ENCODE results near the gene TMEM158. TPM values are rescaled to one million over a fixed set of nuclear protein-coding genes. Genes with fewer than 3 reads are reported as not detected.

Gene TMEM158
- total and polyA plus RNA-seq, 10 of the 15 experiments (the other 5 are each of a cell fraction or from before 2014, with no cell fraction given) = not detected

DNA sequence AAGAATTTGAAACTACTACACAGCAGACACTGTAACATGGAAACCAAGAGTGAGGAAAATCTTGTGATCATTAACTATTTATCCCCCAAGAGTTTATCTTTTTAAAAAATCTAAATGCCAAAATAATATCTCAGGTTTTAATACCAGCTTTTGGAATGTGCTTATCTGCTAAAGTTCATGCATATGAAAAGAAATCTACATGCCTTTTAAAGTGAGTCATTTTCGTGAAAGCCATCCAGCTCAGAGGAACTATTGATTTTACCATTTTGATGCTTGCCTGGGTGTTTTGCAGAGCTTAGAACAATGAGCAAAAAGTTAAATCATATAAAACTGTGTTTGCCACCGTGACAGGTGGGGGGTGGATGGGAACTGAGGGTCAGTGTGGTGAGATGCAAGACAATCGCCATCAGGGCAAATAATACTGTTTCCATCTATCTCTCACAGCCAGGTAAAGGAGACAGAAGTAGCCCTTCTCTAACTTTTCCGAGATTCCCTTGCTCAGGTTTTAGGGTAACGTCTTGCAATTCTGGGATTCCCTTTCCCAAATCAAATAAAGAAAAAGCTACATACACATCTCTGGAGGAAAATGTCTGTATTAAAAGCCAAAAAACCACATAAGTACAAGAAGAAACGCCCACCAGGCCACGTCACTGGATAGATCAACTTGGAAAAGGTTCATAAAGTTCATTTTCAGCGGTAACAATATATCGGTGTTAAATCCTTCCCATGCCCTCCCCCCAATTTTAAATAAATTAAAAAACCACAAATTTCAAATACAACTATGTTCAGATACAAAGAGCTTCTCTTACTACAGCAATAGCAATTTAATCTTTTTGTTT lies 2.0 kb downstream of the TMEM158 start:
- intact Hi-C loops (cut with micrococcal nuclease; ENCODE audit: unreplicated experiment) = no loop called here
- FAIRE-seq = no peak
- no peaks in the 10 kb centered on the region for H3K4me1 ChIP-seq (ENCODE audit: control insufficient read depth, insufficient read depth, low read length)
- no peaks in the 10 kb centered on the region for H3K9me3 ChIP-seq (replicated peaks; ENCODE audit: control insufficient read depth, insufficient read depth, low read length)
- ChIA-PET POLR2A (no interaction called here), SMC1A (ENCODE audit: uncharacterized antibody, unreplicated experiment) (interaction anchor here (0.5 to 1.3 kb wide), 5 partner anchors 13 to 283 kb away, joined by 3 to 6 read pairs (median 4); no protein-coding TSS in a partner anchor), CTCF (interaction anchor here (0.7 to 2.9 kb wide), 6 partner anchors 9 to 183 kb away, joined by 3 to 10 read pairs (median 4); no protein-coding TSS in a partner anchor), RAD21 (ENCODE audit: unreplicated experiment) (interaction anchor here (0.9 to 1.7 kb wide), 3 partner anchors 13 to 184 kb away, joined by 3 to 5 read pairs (median 4); no protein-coding TSS in a partner anchor)
- ATAC-seq = no peak
- no peak overlapping the region for H3K4me3 ChIP-seq
- peaks cover 2 to 13% of the 10 kb centered on the region in 2 experiments for H3K27me3 ChIP-seq (replicated peaks in 1 of 2; ENCODE audit: control insufficient read depth in 2 of 2, insufficient read depth in 2 of 2, low read length in 1 of 2)
- H3K36me3 ChIP-seq (ENCODE audit: control insufficient read depth in 2 of 2, insufficient read depth in 2 of 2, low read length in 1 of 2) = no peaks in the 10 kb centered on the region
- no peaks in the 10 kb centered on the region for H3K79me2 ChIP-seq (ENCODE audit: control insufficient read depth, insufficient read depth, low read length)
- H2AFZ ChIP-seq (ENCODE audit: control insufficient read depth, low read depth, low read length) = no peak overlapping the region
- BruUV-seq (replicated peaks) = no TSS peak
- in situ Hi-C loops (cut with MboI) = loop anchor here (10.0 kb wide), 1 partner anchor 441 kb away; no protein-coding TSS in a partner anchor
- no peak overlapping the region for H3K9ac ChIP-seq (ENCODE audit: control insufficient read depth, insufficient read depth, low read length)
- no peak overlapping the region for H3K4me2 ChIP-seq (ENCODE audit: control insufficient read depth, insufficient read depth)
- DNase-seq (ENCODE audit: low read depth, low spot score) = no peak
- no peak overlapping the region for H3K27ac ChIP-seq (ENCODE audit: control insufficient read depth, insufficient read depth)
- H4K20me1 ChIP-seq (ENCODE audit: control insufficient read depth, insufficient read depth) = no peaks in the 10 kb centered on the region
- TF ChIP-seq SP1 (IDR thresholded peaks at IDR 0.05; ENCODE audit: low read depth, low read length) (no peak), EZH2 (IDR thresholded peaks at IDR 0.05; ENCODE audit: borderline replicate concordance, control insufficient read depth, low read depth, low read length) (0 out of 2 replicates have a peak, but pooled peaks have one; percentile 17), ZNF592 (IDR thresholded peaks at IDR 0.05) (no peak), EP300 (IDR thresholded peaks at IDR 0.05; ENCODE audit: borderline replicate concordance in 1 of 2, control insufficient read depth in 1 of 2, low read depth in 2 of 2, low read length in 2 of 2) (no peak)
- WGBS (ENCODE audit: insufficient coverage, insufficient replicate concordance, low lambda C conversion rate, missing lambda C conversion rate) = 33% methylated on average over 9 of the region's 9 CpGs

All from GM12878 (cell line).